GM23248 (cell line): ENCODE measurements around the gene CAMK4. TPM values are rescaled to one million over a fixed set of nuclear protein-coding genes. Genes with fewer than 3 reads are reported as not detected.

Source experiments
- DNase-seq: peaks from one replicate; pipeline ENCODE4 v3.0.0-alpha.2; 2015
- H2AFZ ChIP-seq: fragments of 200-600 bp; sonication (generic); 2 replicates; pipeline ENCODE4 v1.6.1; 2016; ENCODE audit warnings: antibody characterized with exemption
- H3F3A ChIP-seq: fragments of 200-600 bp; sonication (generic); 2 replicates; pipeline ENCODE4 v1.6.1; 2016; ENCODE audit warnings: mild to moderate bottlenecking, antibody characterized with exemption, mixed run types; ENCODE audit not compliant: insufficient read depth
- H3K27ac ChIP-seq: fragments of 200-600 bp; sonication (generic); 2 replicates; pipeline ENCODE4 v1.5.1; 2016; ENCODE audit warnings: mild to moderate bottlenecking
- H3K27me3 ChIP-seq: fragments of 200-600 bp; sonication (generic); replicated peaks from 2 replicates; pipeline ENCODE4 v1.6.1; 2016; ENCODE audit warnings: mild to moderate bottlenecking; ENCODE audit not compliant: insufficient read depth
- H3K36me3 ChIP-seq: fragments of 200-600 bp; sonication (generic); 2 replicates; pipeline ENCODE4 v1.6.1; 2016; ENCODE audit warnings: low read depth, mild to moderate bottlenecking
- H3K4me1 ChIP-seq: fragments of 200-600 bp; sonication (generic); 2 replicates; pipeline ENCODE4 v1.6.1; 2016; ENCODE audit warnings: mild to moderate bottlenecking; ENCODE audit not compliant: insufficient read depth
- H3K4me2 ChIP-seq: fragments of 200-600 bp; sonication (generic); one replicate; pipeline ENCODE4 v1.6.1; 2016; ENCODE audit warnings: mild to moderate bottlenecking; ENCODE audit not compliant: unreplicated experiment
- H3K4me3 ChIP-seq: fragments of 200-600 bp; sonication (generic); 2 replicates; pipeline ENCODE4 v1.5.1; 2016; ENCODE audit warnings: mild to moderate bottlenecking
- H3K79me2 ChIP-seq: fragments of 200-600 bp; sonication (generic); 2 replicates; pipeline ENCODE4 v1.6.1; 2016; ENCODE audit warnings: mild to moderate bottlenecking; ENCODE audit not compliant: insufficient read depth
- H3K9ac ChIP-seq: fragments of 200-600 bp; sonication (generic); 2 replicates; pipeline ENCODE4 v1.6.1; 2016; ENCODE audit warnings: mild to moderate bottlenecking
- H3K9me2 ChIP-seq: fragments of 200-600 bp; sonication (generic); 2 replicates; pipeline ENCODE4 v1.6.1; 2016; ENCODE audit warnings: mixed run types, mild to moderate bottlenecking, moderate library complexity; ENCODE audit not compliant: insufficient read depth
- H3K9me3 ChIP-seq: fragments of 200-600 bp; sonication (generic); one replicate; pipeline ENCODE4 v1.6.1; 2017; ENCODE audit warnings: low read depth
- H4K20me1 ChIP-seq: fragments of 200-600 bp; sonication (generic); 2 replicates; pipeline ENCODE4 v1.6.0; 2016; ENCODE audit not compliant: insufficient read depth
- EZH2 ChIP-seq: fragments of 200-600 bp; sonication (generic); IDR thresholded peaks from 2 replicates; pipeline ENCODE4 v1.6.1; 2018; ENCODE audit warnings: antibody characterized with exemption, mild to moderate bottlenecking; ENCODE audit not compliant: insufficient read depth, poor library complexity, severe bottlenecking
- EZH2phosphoT487 ChIP-seq: fragments of 200-600 bp; sonication (generic); IDR thresholded peaks from 2 replicates; pipeline ENCODE4 v1.6.1; 2018; ENCODE audit warnings: antibody characterized with exemption, moderate library complexity, mild to moderate bottlenecking, low read depth; ENCODE audit not compliant: insufficient read depth
- WGBS, 2 experiments: methylation state at CpG; one replicate each; pipeline ENCODE4 v1.1.6; 2015 to 2017; ENCODE audit warnings: low lambda C conversion rate in 2 of 2, low coverage in 1 of 2; ENCODE audit errors: missing lambda C conversion rate in 2 of 2; 5-methylcytosine and 5-hydroxymethylcytosine counted together
- in situ Hi-C: fragments of 300-500 bp; cut with MboI; formaldehyde crosslinking; loops from 2 replicates; pipeline ENCODE4 v1.15.0; 2020
- polyA plus RNA-seq: library from polyadenylated mRNA; unstranded; fragments of >200 nt; fragmentation: Nextera tagmentation; extraction: Ambion mirVana; gene quantifications from 2 replicates; pipeline ENCODE4 v1.2.1, GENCODE V29; 2016
- total RNA-seq: library from RNA; depleted of rRNA; stranded (reverse); fragments of >200 nt; shearing (Covaris generic); gene quantifications from 2 replicates; pipeline ENCODE4 v1.2.3, GENCODE V29; 2014

The CAMK4 gene
- total and polyA plus RNA-seq, 2 experiments from 2014 or later = 3.2 to 3.6 TPM

DNA sequence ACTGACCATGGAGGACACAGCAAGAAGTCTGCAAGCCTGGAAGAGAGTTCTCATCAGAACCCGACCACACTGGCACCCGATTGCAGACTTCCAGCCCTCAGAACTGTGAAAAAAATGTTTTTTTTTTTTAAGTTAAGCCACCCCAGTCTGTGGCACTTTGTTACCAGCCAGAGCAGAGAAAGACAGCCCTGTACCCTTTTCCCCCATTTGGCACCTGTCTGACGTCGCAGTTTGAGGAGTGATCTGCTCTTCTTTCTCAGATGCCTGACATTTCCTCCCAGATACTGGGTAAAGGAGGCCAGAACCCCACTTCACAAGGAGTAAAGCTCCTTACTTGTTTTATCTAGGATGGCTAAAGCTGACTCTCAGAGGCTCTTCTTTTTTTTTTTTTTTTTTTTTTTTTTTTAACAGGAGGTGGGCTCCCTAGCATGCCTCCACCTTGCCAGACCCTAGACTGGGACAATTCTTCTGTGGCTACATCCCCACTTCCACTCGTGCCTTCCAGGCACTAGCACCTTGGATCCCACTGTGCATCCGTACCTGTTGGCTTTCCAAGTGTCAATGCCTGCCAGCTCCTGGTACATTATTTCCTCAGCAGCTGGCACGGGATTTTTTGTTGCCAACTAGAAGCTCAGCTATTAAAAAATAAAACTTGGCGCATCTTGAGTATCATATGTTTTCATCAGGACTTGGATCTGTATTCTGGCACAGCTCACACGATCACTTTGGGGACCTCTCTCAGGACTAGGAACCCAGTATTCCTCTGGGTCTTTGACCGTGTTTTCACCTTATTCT, 14.4 kb downstream of the CAMK4 start:
- no peaks in the 10 kb centered on the region for H3F3A ChIP-seq
- no peaks in the 10 kb centered on the region for H3K79me2 ChIP-seq
- in situ Hi-C loops = no loop called here
- no peaks in the 10 kb centered on the region for H4K20me1 ChIP-seq
- H3K9me3 ChIP-seq = no peaks in the 10 kb centered on the region
- H3K4me2 ChIP-seq = no peak overlapping the region
- no peak for DNase-seq
- no peaks in the 10 kb centered on the region for H3K9me2 ChIP-seq
- H3K4me1 ChIP-seq = peaks cover 4% of the 10 kb centered on the region
- no peak overlapping the region for H3K4me3 ChIP-seq
- no peaks in the 10 kb centered on the region for H3K27me3 ChIP-seq
- H2AFZ ChIP-seq = no peak overlapping the region
- WGBS, 2 experiments = 49 to 57% methylated on average over 10 of the region's 10 CpGs
- H3K36me3 ChIP-seq = no peaks in the 10 kb centered on the region
- TF ChIP-seq EZH2 = no peak
- no peak for TF ChIP-seq EZH2phosphoT487
- H3K9ac ChIP-seq = no peak overlapping the region
- no peak overlapping the region for H3K27ac ChIP-seq

DNA sequence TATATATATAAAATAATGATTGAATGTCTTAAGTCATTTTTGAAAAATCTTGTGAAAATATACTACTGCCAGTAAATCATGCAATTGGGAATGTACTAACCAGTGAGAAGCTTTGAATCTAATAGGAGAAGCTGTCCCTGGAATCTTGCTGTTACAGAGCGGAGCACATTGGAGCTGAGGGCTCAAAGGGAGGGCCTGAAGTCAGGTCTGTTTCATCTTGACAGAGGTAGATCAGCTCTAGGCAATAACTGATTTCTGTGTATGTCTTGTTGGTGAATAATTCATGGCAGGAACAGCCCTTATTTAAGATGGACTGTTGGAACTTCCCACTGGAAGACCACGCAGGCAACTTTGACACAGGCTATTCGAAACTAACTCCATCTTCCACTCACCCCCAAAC, 17.5 kb downstream of the CAMK4 start:
- H3K9me2 ChIP-seq = no peaks in the 10 kb centered on the region
- H3K4me1 ChIP-seq = peaks cover 4% of the 10 kb centered on the region
- no peaks in the 10 kb centered on the region for H4K20me1 ChIP-seq
- no peaks in the 10 kb centered on the region for H3F3A ChIP-seq
- TF ChIP-seq EZH2 (no peak), EZH2phosphoT487 (no peak)
- no peak overlapping the region for H3K4me2 ChIP-seq
- H3K9me3 ChIP-seq = no peaks in the 10 kb centered on the region
- no peaks in the 10 kb centered on the region for H3K27me3 ChIP-seq
- H3K36me3 ChIP-seq = no peaks in the 10 kb centered on the region
- no peak overlapping the region for H3K27ac ChIP-seq
- DNase-seq = no peak
- in situ Hi-C loops = no loop called here
- 54 to 62% methylated on average over 3 of the region's 3 CpGs for WGBS, 2 experiments
- H3K4me3 ChIP-seq = no peak overlapping the region
- no peak overlapping the region for H2AFZ ChIP-seq
- H3K79me2 ChIP-seq = no peaks in the 10 kb centered on the region
- no peak overlapping the region for H3K9ac ChIP-seq

DNA sequence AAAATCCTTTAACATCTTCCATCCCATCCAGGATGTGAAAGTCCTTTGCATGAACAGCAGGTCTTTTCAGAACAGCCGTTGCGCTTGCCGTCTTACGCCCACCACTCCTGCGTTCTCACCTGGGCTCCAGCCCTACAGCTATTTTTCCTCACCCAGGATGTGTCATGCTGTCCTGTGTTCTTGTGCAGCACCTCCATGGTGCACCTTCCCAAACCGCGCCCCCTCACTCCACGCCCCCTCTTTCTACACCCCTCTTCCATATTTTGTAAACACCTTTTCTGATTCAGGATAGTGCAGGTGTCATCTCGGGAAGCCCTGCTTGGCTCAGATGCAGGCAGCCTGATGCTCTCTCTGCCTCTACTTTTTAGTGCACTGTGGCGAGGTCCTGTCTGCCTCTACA, 18.4 kb downstream of the CAMK4 start:
- Histone ChIP-seq H3K9me3 (no peaks in the 10 kb centered on the region), H3K36me3 (no peaks in the 10 kb centered on the region), H3K9ac (no peak overlapping the region), H3K79me2 (no peaks in the 10 kb centered on the region), H3F3A (no peaks in the 10 kb centered on the region), H3K9me2 (no peaks in the 10 kb centered on the region), H3K27me3 (no peaks in the 10 kb centered on the region), H3K4me1 (peaks cover under 1% of the 10 kb centered on the region), H2AFZ (no peak overlapping the region), H3K4me2 (no peak overlapping the region), H3K4me3 (no peak overlapping the region), H3K27ac (no peak overlapping the region), H4K20me1 (no peaks in the 10 kb centered on the region)
- TF ChIP-seq EZH2 (no peak), EZH2phosphoT487 (no peak)
- 66 to 67% methylated on average over 10 of the region's 10 CpGs for WGBS, 2 experiments
- DNase-seq = no peak
- in situ Hi-C loops = no loop called here

DNA sequence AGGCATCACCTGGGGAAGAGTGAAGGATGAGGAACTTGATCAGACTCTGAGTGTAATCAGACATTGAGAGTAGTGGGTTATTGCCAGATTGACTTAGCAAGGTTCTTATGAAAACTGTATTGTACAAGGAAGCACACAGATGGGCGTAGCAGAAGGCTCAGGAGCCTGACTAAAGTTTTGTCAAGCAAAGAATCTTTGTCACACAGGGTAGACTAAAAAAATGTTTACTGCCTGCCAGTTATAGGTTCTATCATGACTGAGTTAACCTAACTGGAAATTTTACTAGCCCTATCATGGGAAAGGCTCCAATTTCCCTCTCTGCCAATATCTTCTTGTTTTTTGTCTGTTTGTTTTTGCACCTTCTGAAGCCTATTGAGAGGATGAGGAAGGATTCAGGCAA, 19.1 kb downstream of the CAMK4 start:
- Histone ChIP-seq H3K9me2 (no peaks in the 10 kb centered on the region), H2AFZ (no peak overlapping the region), H3K9me3 (no peaks in the 10 kb centered on the region), H3K27me3 (no peaks in the 10 kb centered on the region), H4K20me1 (no peaks in the 10 kb centered on the region), H3K9ac (no peak overlapping the region), H3F3A (no peaks in the 10 kb centered on the region), H3K36me3 (no peaks in the 10 kb centered on the region), H3K79me2 (no peaks in the 10 kb centered on the region), H3K4me3 (no peak overlapping the region), H3K27ac (no peak overlapping the region), H3K4me2 (no peak overlapping the region), H3K4me1 (no peaks in the 10 kb centered on the region)
- TF ChIP-seq EZH2 (no peak), EZH2phosphoT487 (no peak)
- WGBS, 2 experiments = 65 to 77% methylated on average over 1 of the region's 1 CpG
- in situ Hi-C loops = no loop called here
- DNase-seq = no peak
